HepG2 (cell line): ENCODE data around the gene PAIP1. TPM values are rescaled to one million over a fixed set of nuclear protein-coding genes. Genes with fewer than 3 reads are reported as not detected.

Experiments used
- ATAC-seq: fragments of 200-7000 bp; cut with Tn5 transposase; 3 replicates; pipeline ENCODE4 v1.9.1; 2020; ENCODE audit warnings: mild to moderate bottlenecking, moderate library complexity
- BruUV-seq: library from RNA; stranded (reverse); fragments of 400-500 nt; replicated peaks from 2 replicates; lab custom pipeline; 2021; lab: Mats Ljungman, UMichigan
- CTCF ChIA-PET: fragments of 300-600 bp; formaldehyde crosslinking; extraction: SDS; loops from one replicate; lab custom pipeline; 2021; ENCODE audit warnings: low total read pairs, inconsistent platforms, low intra/inter-chr PET ratio; lab: Yijun Ruan, JAX
- POLR2A ChIA-PET: fragments of 350-600 bp; sonication (Branson Sonifier 250); formaldehyde crosslinking; loops from one replicate; lab custom pipeline; 2020; ENCODE audit warnings: antibody characterized with exemption, inconsistent platforms; lab: Yijun Ruan, JAX
- DNase-seq: peaks from one replicate; pipeline ENCODE4 v3.0.0-alpha.2; 2015; ENCODE audit warnings: low spot score
- FAIRE-seq: peaks from 3 replicates; lab custom pipeline; 2011; peaks lifted over from hg19 to GRCh38; lab: Jason Lieb, UNC
- H2AFZ ChIP-seq: one replicate; pipeline ENCODE4 v1.6.1; 2011; ENCODE audit warnings: low read length, inconsistent platforms
- H3K27ac ChIP-seq: fragments of 300-600 bp; 3 replicates; pipeline ENCODE4 v1.8.0; 2011; ENCODE audit warnings: mixed run types, mild to moderate bottlenecking, mixed read lengths, low read length, inconsistent platforms; ENCODE audit not compliant: insufficient read depth; ENCODE audit errors: extremely low read length
- H3K27me3 ChIP-seq, 2 experiments: fragments of 200-600 bp in 1 of 2; 2 replicates in 1 of 2; 3 replicates in 1 of 2; pipeline versions ENCODE4 v1.6.0 to v1.8.0; 2011; ENCODE audit warnings: low read length in 2 of 2, mild to moderate bottlenecking in 2 of 2, moderate library complexity in 2 of 2, inconsistent platforms in 1 of 2; ENCODE audit not compliant: insufficient read depth in 2 of 2, control insufficient read depth in 1 of 2
- H3K36me3 ChIP-seq, 2 experiments: fragments of 200-600 bp in 1 of 2; replicated peaks in 1 of 2; 2 replicates in 1 of 2; 3 replicates in 1 of 2; pipeline versions ENCODE4 v1.5.1 to v1.8.0; 2011; ENCODE audit warnings: low read length in 2 of 2, inconsistent platforms in 1 of 2; ENCODE audit not compliant: insufficient read depth in 2 of 2, control insufficient read depth in 1 of 2
- H3K4me1 ChIP-seq: 2 replicates; pipeline ENCODE4 v1.5.1; 2012; ENCODE audit warnings: low read length, inconsistent platforms; ENCODE audit not compliant: insufficient read depth
- H3K4me2 ChIP-seq: 2 replicates; pipeline ENCODE4 v1.6.0; 2011; ENCODE audit warnings: low read depth, low read length, inconsistent platforms
- H3K4me3 ChIP-seq, 3 experiments: fragments of 200-600 bp in 1 of 3; sonication (generic), shearing (Covaris generic) in 1 of 3; replicated peaks in 1 of 3; 2 replicates each; pipeline ENCODE4 v1.5.1; 2011 to 2016; ENCODE audit warnings: low read length in 3 of 3, inconsistent platforms in 2 of 3, low read depth in 2 of 3, mild to moderate bottlenecking in 2 of 3, control low read depth in 1 of 3, mixed read lengths in 1 of 3; ENCODE audit not compliant: insufficient read depth in 1 of 3
- H3K79me2 ChIP-seq: one replicate; pipeline ENCODE4 v1.6.1; 2011; ENCODE audit warnings: low read length, inconsistent platforms; ENCODE audit not compliant: insufficient read depth
- H3K9ac ChIP-seq: 2 replicates; pipeline ENCODE4 v1.6.0; 2011; ENCODE audit warnings: mild to moderate bottlenecking, low read depth, low read length, inconsistent platforms; ENCODE audit not compliant: insufficient read depth
- H3K9me3 ChIP-seq: 2 replicates; pipeline ENCODE4 v1.5.1; 2012; ENCODE audit warnings: mild to moderate bottlenecking, low read length
- H4K20me1 ChIP-seq: 2 replicates; pipeline ENCODE4 v1.6.0; 2011; ENCODE audit warnings: inconsistent platforms, mild to moderate bottlenecking, low read length, moderate library complexity; ENCODE audit not compliant: insufficient read depth
- FUBP1 ChIP-seq: sonication (generic); formaldehyde crosslinking; IDR thresholded peaks from 2 replicates; pipeline ENCODE4 v1.5.1; 2020; ENCODE audit warnings: missing genetic modification reagents, mild to moderate bottlenecking, borderline replicate concordance
- HNF4A ChIP-seq: sonication (generic); formaldehyde crosslinking; IDR thresholded peaks from 2 replicates; pipeline ENCODE4 v1.4.0; 2020; ENCODE audit warnings: missing genetic modification reagents
- NR3C1 ChIP-seq: sonication (generic); formaldehyde crosslinking; IDR thresholded peaks from 2 replicates; pipeline ENCODE4 v1.4.0; 2020; ENCODE audit warnings: missing genetic modification reagents
- NRL ChIP-seq: sonication (generic); formaldehyde crosslinking; IDR thresholded peaks from 2 replicates; pipeline ENCODE4 v1.5.0; 2020; ENCODE audit warnings: missing genetic modification reagents, mild to moderate bottlenecking, moderate library complexity, borderline replicate concordance
- ZMYM2 ChIP-seq: sonication (generic); formaldehyde crosslinking; IDR thresholded peaks from 2 replicates; pipeline ENCODE4 v1.8.0; 2022; ENCODE audit warnings: mild to moderate bottlenecking, missing genetic modification reagents
- ZNF121 ChIP-seq: sonication (generic); formaldehyde crosslinking; IDR thresholded peaks from 2 replicates; pipeline ENCODE4 v1.5.0; 2020; ENCODE audit warnings: mild to moderate bottlenecking, missing genetic modification reagents
- ZNF644 ChIP-seq: IDR thresholded peaks from 2 replicates; pipeline ENCODE4 v1.6.1; 2016; ENCODE audit warnings: low read depth
- WGBS: methylation state at CpG from one replicate; pipeline ENCODE4 v1.1.6; 2017; ENCODE audit warnings: low lambda C conversion rate; 5-methylcytosine and 5-hydroxymethylcytosine counted together
- in situ Hi-C: cut with HindIII; loops from 2 replicates; pipeline ENCODE4 v1.10.0; 2017; ENCODE audit warnings: low pct_unique_long_range_greater_than_20kb; ENCODE audit not compliant: extremely low pct_ligation_motif_present
- intact Hi-C: fragments of 100-400 bp; cut with micrococcal nuclease; formaldehyde crosslinking; loops from one replicate; pipeline ENCODE4 v1.10.0; 2022; ENCODE audit not compliant: unreplicated experiment
- polyA plus RNA-seq, 8 experiments: library from polyadenylated mRNA; depleted of rRNA in 3 of 8; stranded (reverse) in 7 of 8; unstranded in 1 of 8; fragments of >200 nt; fragmentation: Illumina TruSeq in 4 of 8; extraction: Trizol in 4 of 8; gene quantifications; 2 replicates each; pipeline versions ENCODE4 v1.2.1 to v1.2.3, GENCODE V29; 2011 to 2016; ENCODE audit warnings: low read depth in 4 of 8, missing spikeins in 1 of 8, mixed read lengths in 1 of 8; ENCODE audit not compliant: insufficient read depth in 1 of 8
- total RNA-seq, 5 experiments: library from RNA; depleted of rRNA; stranded (reverse); fragments of >200 nt; fragmentation: Illumina TruSeq; extraction: Trizol; gene quantifications; 2 replicates each; pipeline ENCODE4 v1.2.3, GENCODE V29; 2016; ENCODE audit warnings: low read depth in 1 of 5
- TF ChIP-seq, protein P1 (sequence below): sonication (generic); formaldehyde crosslinking; IDR thresholded peaks from 2 replicates; pipeline ENCODE4 v1.5.1; 2020; ENCODE audit warnings: mild to moderate bottlenecking, missing genetic modification reagents, moderate library complexity

PAIP1 gene
- total and polyA plus RNA-seq, 2 of the 13 experiments (the other 11 are each of a cell fraction or from before 2014, with no cell fraction given): 96.6 to 116 TPM

- WGBS: 95% methylated on average over 4 of the region's 4 CpGs
- FAIRE-seq: no peak
- Histone ChIP-seq H3K36me3 (peaks cover 0 to 3% of the 10 kb centered on the region in 2 experiments; a peak in 1 of 5 replicates), H3K4me2 (0 out of 2 replicates have a peak overlapping the region, but pooled peaks have one; percentile 97), H3K4me3 (no peak overlapping the region), H3K4me1 (peaks cover 54% of the 10 kb centered on the region), H4K20me1 (no peaks in the 10 kb centered on the region), H3K27ac (no peak overlapping the region), H3K79me2 (peaks cover 30% of the 10 kb centered on the region), H2AFZ (no peak overlapping the region), H3K9ac (no peak overlapping the region), H3K27me3 (no peaks in the 10 kb centered on the region; a peak in 1 of 5 replicates), H3K9me3 (no peaks in the 10 kb centered on the region)
- TF ChIP-seq NR3C1 (no peak), ZMYM2 (no peak), ZNF644 (CRISPR knock-in tag) (no peak), ZNF121 (0 out of 2 replicates have a peak, but pooled peaks have one; percentile 48), HNF4A (no peak), NRL (CRISPR knock-in tag) (no peak), FUBP1 (CRISPR knock-in tag) (no peak)
- TF ChIP-seq, protein P1, sequence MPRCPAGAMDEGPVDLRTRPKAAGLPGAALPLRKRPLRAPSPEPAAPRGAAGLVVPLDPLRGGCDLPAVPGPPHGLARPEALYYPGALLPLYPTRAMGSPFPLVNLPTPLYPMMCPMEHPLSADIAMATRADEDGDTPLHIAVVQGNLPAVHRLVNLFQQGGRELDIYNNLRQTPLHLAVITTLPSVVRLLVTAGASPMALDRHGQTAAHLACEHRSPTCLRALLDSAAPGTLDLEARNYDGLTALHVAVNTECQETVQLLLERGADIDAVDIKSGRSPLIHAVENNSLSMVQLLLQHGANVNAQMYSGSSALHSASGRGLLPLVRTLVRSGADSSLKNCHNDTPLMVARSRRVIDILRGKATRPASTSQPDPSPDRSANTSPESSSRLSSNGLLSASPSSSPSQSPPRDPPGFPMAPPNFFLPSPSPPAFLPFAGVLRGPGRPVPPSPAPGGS (CRISPR knock-in tag): no peak
- BruUV-seq: no TSS peak
- ChIA-PET POLR2A (no interaction called here), CTCF (no interaction called here)
- DNase-seq: no peak
- in situ Hi-C loops (no loop called here), intact Hi-C loops (no loop called here)
- no peak for ATAC-seq
These were observed 47.8 kb upstream of the PAIP1 start for GRCh38 chr5:43604699-43605098.
